GM19035 (cell line): ENCODE measurements around the gene POGZ.
A peak's percentile ranks its signal among the peaks of the same experiment; 100 is the strongest.
"Not testable (repeated sequence)": the region's sequence is repeated elsewhere in the genome, so short reads cannot be mapped to it uniquely, and the experiment has no call there.

ENCODE experiments used
- ATAC-seq: cut with Tn5 transposase; IDR thresholded peaks from one replicate; pipeline ENCODE4 v1.9.1; 2021; ENCODE audit not compliant: unreplicated experiment

Gene POGZ

DNA sequence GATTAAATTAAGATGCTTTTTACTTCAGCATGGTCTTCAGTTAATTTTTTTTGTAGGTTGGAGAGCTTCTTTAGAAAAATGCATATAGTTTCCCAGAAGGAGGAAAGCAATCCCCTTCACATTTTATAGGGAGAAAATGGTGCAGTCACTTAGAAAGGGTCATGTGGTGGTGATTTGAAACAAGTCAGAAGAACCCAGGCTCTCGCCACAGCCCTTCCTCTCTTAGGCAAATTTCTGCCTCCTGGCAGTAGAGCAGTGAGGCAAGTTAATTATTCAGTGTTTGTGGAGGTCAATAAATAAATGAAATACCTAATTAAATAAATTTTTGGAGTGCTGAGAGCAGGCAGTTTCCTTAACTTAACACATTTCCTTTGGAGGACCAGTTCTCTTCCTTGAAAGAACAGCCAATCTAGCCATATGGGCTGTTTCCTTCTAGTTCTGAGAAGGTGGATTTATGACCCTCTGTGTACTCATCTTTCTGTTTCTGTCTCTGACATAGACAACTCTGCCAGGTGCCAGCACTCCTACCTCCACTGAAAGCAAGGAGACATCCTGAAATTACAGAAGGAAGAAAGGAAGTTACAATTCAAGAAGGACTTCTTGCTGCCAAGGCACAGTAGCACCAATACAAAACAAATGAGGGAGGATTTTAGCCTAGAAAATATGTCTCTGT lies 19.0 kb upstream of the POGZ start:
- no peak for ATAC-seq

DNA sequence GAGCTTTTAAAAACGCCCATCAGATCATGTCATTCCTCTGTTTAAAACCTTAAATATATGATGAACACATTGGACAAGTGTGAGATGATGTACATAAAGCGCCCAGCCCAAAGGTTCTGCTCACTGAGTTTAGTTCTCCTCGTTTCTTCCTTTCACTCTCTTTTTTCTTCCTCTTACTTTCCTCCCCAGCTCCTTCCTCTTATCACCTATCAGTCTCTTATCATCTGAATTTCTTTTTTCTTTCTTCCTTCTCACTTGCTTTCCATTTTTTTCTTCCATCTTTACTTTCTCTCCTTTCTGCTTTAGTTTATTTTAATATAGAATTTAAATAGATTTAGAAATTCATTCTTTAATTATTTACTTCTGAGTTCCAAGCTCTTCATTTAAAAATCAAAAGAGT lies 17.8 kb upstream of the POGZ start:
- no peak for ATAC-seq

GRCh38 chr1:151476083-151476482 lies 16.8 kb upstream of the POGZ start:
- ATAC-seq: no peak

DNA sequence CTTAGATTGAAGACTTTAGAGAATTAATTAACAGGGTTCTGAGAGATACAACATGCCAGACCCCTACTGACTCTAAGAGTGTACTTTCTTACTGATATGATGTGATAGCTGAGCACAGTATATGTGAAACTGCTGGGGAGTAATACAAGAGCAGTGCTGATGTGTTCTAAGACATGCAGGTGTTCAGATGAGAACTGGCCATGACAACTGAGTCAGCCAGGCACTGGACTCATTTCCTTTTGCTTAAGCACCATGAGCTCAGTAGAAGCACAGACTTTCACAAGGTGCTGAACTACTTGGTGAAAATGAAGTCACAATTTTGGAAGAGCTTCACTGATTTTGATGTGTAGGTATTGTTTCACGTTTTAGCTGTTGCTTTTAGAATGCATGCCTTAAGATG lies 15.9 kb upstream of the POGZ start:
- peak; percentile 81 for ATAC-seq

- ATAC-seq: no peak
Observed at GRCh38 chr1:151474745-151475144, 15.5 kb upstream of the POGZ start.

- no peak for ATAC-seq
Observed at GRCh38 chr1:151472856-151473731, 13.8 kb upstream of the POGZ start.

DNA sequence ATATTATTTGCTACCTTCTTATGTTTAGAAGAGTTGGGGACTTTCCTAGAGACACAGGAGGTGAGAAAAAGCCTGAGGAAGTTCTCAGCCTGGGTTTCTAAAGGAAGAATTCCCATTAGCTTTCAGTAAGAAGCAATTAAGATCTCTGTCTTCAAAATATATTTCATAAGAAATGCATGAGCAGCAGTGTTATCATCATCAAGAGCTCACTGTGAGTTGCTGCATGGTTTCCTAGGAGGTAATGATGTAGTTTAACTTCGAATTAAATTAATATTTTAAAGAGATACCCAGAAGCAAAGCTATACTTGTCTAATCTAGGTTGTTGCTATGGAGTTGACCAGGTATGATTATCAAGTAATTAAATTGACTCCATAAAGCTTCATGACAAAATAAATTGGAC lies 5.7 kb upstream of the POGZ start:
- no peak for ATAC-seq

DNA sequence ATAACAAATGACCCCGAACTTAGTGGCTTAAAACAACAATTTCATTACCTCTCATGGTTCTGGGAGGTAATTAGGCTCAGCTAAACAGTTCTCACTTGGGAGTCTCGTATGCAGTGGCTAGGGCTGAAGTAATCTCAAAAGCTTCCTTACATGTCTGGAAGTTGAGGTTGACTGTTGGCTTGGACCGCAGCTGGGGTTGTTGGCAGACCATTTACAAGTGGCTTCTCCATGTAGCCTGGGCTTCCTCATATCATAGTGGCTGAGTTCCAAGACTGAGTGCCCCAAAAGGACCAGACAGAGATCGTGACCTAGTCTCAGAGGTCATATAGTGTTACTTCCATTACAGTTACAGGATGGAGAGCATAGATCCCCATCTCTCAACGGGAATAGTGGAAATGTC lies 2.4 kb upstream of the POGZ start:
- ATAC-seq: no peak

DNA sequence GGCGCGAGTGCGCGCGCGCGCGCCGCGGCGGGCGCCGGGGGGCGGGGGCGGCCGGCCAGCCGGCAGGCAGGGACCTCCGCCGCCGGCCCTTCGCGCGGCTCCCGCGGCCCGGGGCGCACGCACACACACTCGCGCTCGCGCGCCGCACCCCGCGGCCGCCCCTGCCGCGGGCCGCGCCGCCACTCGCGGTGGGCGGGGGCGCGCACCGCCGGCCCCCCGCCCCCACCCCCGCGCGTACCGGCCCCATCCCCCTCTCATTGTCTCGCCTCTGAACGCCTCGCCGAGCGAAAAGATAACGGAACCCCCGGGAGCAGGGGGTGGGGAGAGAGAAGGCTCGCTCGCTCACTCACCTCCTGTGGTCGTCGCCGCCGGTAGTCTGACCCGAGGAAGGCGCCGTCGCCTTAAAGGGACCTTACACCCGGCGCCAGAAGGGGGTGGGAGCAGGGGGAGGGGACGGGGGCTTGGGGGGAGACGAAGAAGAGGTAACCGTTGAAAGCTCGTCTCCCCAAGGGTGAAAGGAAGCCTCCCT lies 428 bp downstream of the POGZ start:
- ATAC-seq: peak; percentile 40

GRCh38 chr1:151457911-151458801 lies 1.1 kb downstream of the POGZ start:
- ATAC-seq: peak; percentile 21

DNA sequence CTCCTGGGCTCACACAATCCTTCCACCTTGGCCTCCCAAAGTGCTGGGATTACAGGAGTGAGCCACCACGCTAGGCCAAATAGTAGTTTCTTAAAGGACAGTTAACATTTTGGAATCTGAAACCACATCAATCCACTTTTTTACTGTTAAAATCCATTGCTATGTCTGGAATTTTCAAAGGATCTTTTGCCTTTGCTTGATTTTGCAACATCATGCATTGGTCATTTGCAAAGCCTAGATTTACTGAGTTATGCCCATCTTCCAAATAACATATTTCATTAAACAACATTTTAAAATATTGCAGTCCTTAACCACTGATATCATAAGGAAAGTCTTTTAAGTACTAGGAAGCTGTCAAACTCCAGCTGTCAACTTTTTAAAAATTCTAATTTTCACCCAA lies 3.3 kb downstream of the POGZ start:
- ATAC-seq: no peak

- ATAC-seq: no peak
Observed at GRCh38 chr1:151455231-151455630, 4.1 kb downstream of the POGZ start.

DNA sequence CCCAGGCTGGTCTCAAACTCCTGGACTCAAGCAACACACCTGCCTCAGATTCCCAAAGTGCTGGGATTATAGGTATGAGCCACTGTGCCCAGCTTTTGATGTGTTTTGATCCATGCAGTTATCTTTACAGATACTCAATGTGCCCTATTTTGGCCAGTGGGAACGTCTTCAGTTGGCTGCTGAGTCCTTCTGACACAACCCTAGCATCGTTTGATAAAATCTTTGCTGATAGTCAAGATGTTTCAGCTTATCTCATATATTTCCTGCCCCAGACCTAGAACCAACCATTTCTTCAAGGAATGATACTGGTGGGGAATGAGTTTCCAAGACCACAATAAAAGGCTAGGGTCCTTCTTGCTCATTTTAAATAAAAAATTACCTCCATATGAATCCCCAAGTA lies 11.6 kb downstream of the POGZ start:
- ATAC-seq: no peak

GRCh38 chr1:151444783-151445177 lies 14.5 kb downstream of the POGZ start:
- ATAC-seq: no peak

DNA sequence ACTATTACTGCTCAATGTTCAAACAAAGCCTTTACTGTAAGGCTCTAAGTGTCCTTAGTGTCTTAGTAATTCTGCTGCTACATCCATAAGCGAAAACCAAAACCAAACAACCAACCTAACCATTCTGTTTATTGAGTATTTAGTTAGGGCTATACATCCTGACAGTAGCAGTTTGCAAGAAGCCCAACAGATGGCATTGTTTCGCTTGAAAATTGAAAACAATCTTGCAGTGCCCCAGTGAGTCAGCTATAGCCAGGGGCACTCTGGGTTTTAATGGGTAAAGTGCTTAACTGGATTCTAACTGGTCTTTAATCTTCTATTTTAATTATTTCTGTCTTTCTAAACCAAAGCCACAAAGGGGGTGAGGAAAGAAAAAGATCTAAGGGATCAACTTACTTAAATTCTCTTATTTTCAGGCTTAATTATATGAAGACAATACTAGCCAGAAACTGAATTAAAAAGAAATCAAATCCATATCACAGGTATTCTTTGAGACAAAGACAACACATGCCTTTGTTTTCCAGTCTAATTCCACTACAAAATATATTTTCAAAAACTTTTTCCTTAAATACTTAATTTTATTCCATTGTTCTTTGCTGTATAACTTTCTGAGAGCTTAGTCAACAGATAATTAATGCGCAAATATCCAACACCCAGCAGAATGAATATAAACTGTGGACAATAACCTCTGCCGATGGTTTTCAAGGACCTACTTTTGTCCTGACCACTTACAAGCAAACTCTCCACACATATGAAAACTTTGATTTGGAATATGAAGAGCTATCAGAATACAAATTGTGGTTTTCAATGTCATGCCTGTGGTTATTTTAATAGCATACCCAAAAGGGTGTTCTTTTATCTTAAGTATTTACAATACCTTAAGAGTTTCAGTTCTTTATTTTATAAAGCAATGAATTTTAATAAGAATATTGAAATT lies 15.2 kb downstream of the POGZ start:
- ATAC-seq: peak; percentile 62

DNA sequence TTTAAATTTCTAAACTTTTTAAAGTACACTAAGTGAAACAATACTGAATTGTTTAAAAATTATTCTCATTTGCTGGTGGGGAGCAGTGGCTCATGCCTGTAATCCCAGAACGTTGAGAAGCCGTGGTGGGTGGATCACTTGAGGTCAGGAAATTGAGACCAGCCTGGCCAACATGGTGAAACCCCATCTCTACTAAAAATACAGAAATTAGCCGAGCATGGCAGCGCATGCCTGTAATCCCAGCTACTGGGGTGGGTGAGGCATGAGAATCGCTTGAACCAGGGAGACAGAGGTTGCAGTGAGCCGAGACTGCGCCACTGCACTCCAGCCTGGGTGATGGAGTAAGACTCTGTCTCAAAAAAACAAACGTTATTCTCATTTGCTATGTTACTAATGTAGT lies 21.9 kb downstream of the POGZ start:
- not testable (repeated sequence) for ATAC-seq

GRCh38 chr1:151436985-151437384 lies 22.3 kb downstream of the POGZ start:
- no peak for ATAC-seq

DNA sequence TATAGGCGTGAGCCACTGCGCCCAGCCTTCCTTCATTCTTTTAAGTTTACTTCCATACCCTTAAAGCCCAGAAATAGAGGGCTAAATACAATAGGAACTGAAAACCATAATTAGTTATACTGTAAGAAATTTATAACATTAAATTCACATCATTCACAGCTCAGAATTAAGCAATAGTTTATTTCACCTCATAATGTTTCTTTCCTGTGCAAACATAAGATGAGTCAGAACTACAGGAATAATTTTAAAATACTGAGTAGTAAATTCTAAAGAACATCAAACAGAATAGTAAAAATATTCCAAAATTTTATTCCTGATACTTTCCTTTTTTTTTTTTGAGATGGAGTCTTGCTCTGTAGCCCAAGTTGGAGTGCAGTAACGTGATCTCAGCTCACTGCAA lies 24.1 kb downstream of the POGZ start:
- ATAC-seq: no peak

DNA sequence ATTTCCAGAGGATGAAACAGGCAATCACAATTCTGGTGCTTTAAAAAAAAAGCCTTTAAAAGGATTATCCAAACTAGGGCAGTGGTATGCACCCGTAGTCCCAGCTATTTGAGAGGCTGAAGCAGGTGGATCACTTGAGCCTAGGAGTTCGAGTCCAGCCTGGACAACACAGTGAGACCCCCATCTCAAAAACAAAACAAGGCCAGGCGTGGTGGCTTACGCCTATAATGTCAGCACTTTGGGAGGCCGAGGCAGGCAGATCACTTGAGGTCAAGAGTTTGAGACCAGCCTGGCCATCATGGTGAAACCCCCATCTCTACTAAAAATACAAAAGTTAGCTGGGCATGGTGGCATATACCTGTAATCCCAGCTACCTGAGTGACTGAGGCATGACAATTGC lies 25.5 kb downstream of the POGZ start:
- ATAC-seq: not testable (repeated sequence)

- no peak for ATAC-seq
Observed at GRCh38 chr1:151428068-151428467, 31.2 kb downstream of the POGZ start.
